HuH-7 (cell line): Measurements from ENCODE around the gene ARFIP2.

Experiments
- DNase-seq: peaks from one replicate; pipeline ENCODE4 v3.0.0; 2011; ENCODE audit warnings: low spot score

Gene ARFIP2

DNA sequence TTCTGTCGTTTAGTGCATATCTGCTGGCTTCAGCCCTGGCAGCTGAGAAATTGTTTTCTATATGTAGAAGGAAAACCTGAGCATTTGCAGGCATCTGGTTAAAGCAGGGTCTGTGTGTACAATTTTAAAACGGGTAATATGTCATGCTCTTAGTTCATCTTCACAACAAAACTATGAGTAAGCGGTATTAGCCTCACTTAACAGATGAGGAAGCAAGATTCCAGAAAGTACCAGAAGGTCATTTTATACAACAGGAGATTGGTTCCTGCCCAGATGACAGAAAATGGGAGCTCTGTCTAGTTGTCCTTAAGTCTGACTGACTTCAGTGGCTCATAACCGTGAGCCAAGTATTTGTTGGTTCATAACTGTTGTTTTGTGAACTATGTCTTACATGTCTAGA lies 1.3 kb upstream of the ARFIP2 start:
- no peak for DNase-seq

DNA sequence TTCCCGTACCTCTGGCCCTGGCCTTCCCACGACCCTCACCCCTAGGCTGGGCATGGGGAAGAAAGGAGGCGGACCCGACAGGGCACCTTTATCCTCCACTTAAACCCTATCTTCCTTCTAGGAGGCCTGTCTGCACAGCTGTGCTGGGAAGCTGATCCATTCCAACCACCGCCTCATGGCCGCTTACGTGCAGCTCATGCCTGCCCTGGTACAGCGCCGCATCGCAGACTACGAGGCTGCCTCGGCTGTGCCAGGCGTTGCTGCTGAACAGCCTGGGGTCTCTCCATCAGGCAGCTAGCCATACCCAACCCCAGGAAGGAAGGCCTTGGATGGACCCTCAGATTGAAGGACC lies 769 bp upstream of the ARFIP2 start:
- DNase-seq = no peak

DNA sequence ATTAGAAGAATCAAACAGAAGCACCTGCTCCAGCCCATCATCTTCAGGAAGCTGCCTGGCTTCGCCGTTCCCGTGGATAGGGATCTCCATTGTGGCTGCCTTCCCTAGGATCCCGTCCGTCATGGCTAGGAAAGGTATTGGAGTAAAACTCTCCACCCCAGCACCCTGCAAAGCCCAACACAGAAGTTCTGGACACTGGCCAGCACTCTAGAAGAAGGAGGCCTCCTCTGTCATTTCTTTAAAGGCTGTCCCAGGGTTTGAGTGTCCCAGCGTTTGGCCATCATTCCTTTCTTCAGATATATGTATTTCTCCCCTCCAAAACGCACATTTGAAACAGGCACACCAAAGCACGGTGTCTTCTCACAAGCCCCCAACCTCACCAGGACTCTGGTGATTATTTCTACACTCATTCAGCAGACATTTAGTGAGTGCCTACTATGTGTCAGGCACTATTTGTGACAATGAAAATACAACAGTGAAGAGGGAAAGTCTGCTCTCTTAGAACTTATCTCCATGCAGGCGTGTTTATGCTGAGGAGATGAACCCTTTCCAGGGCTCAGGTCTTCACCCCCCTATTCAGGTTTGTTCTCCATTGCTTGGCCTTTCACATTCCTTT lies 724 bp downstream of the ARFIP2 start:
- no peak for DNase-seq

DNA sequence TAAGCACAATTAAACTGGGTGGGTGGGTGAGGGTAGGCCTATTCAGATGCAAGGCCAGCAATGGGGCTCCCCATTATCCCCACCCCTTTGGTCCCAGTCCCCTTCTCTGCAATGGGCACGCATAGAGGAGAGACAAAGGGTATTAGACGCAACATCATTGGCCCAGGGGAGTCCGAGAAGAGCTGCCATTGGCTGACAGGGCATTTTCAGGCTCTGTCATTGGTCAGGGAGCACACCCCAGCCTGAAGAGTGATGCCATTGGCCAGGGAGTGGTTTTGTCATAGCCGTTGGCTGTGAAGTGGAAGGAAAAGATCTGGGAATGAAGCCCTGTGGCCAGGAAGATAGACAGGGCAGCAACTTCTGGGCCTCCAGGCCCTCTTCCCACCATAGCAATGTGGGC lies 4.6 kb downstream of the ARFIP2 start:
- no peak for DNase-seq

DNA sequence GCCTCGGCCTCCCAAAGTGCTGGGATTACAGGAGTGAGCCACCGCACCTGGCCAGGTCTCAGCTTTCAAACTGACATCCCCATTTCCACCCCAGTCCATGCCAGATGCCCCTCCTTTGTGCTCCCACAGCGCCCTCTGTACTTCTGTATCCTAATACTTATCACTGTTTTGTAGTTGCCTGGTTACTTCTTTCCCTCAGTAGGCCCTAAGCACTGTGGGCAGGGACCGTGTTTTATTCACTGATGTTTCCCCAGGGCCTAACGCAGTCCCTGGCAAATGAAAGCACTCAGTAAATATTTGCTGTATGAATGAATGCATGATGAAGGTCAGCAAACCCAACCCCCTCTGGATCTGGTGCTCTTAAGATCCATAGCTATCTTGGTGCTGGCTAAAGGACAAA lies 5.2 kb downstream of the ARFIP2 start:
- peak; percentile 49 for DNase-seq

DNA sequence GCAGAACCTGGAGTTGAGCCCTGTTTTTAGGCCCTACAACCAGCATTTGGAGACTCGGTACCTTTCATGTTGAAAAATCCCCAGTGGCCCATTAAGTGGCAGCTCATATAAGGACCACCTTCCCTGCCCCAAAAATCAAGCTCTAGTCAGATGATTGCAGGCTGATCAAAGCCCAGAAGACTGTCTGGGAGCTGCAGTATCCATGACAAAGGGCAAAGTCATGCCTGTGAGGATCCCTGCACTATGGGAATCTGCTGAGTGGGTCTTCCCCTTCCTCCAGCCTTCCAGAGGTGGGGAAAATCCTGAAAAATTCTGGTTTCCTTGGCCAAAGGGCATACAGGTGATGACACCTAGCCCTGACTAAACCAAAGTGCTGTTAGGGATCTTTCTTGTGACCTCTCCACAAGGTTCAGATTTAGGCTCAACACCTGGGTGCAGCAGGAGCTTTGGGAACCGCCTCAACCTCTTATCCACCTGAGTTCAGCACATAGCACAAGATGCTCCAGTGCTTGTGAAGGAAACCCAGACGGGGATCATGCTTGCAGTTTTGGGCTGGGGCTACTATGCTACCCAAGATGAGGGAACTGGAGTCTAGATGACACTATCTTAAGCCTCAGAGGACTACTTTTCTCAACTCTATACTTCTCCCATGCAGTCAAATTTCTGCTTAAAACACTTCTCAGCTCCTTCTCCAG lies 6.2 kb downstream of the ARFIP2 start:
- DNase-seq = no peak

DNA sequence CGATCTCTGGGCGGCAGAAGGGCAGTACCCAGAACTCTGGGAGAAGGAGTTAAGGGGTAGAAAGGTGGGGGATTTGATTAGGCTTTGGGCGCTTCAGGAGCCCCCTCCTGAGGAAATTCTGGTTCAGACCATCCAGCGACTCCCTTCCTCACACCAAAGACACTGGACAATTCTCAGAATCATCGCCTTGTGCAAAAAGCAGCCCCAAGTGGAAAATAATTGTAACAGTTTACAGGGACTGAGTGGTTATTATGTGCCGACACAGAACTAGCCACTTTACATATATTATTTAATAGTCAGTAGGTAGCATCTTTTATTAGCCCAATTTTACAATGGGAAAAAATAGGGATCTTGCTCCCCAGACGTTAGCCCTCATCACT lies 6.7 kb downstream of the ARFIP2 start:
- DNase-seq = no peak

DNA sequence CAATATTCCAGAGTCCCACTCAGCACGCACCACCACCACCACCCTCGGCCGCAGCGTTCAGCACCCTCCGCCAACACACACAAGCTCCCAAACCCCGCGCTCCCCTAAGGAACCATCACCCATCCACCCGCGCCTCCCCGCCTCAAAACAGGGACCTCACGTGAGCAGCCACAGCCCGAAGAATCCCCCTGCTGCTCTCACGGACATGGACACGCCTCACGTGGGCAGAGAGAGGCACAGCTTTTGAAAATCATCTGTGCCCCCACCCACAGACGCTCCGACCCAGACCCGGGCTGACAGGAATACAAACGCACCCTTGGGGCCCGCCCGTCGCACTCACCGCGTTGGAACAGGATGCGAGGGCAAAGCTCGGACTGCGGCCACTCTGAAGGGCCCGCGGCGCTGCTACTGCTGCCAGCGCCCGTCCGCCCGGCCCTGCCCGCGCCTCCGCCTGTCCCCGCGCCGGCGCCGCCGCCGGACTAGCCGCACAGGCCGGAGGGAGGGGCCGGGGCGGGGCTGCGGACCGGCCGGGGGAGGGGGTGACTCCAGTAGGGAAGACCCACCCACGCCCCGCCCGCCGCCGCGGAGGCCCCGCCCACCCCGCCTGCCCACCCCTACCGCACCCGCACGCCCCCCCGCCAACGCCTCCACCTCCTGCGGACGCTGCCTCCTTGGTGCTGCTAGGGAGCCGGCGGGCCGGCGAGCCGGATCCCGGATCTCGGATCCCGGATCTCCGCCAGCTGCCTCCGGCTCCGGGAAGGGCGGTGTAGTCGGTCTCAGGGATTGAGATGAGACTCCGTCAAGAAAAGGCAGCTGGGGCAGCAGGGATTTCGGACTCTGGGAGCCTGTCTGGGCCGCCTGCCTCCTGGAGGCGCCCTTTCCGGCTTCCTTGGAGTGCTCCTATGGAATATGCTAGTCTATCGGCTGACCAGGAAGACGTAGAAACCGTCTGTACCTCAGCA lies 7.4 kb downstream of the ARFIP2 start, which contains the start of gene TRIM3:
Gene TRIM3, minus strand, starts transcription at position 491 of the 962 bp plus-strand sequence. CDS start 8,246 bp downstream, outside the sequence.
- DNase-seq = peak; percentile 94

DNA sequence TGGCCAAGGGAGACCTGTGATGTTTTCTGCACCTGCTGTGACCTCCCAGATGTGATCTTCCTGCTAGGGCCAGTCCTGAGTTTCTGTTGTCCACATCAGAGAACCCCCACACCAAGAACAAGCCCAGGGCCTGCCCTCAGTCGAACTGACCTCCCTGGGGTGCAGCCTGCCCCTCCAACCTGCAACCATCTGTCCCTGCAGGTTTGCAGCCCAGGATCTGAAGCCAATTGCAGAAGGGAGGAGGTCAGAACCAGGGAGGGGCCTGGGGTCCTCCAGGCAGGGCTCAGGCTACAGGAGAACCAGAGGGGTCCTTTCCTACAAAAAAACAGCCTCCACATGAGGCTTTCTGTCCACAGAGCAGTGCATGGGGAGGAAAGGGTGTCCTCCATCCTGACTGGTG lies 8.2 kb downstream of the ARFIP2 start:
- DNase-seq = no peak

DNA sequence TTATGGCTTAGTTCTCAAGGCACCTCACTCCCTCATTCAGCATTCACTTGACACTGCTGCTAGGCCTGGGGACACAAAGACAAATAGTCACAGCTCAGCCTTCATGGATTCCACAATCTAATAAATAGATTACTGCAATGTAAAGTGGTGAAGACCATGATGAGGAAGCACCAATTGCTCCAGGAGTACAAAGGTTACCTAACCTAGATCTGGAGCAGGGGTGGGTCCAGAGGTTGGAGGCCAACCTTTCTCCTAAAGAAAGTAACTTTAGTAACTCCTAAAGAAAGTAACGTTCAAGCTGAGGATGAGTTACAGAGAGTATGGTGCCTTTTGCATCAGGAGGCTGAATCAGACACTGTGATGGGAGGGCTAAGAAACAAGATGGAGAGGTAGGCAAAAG lies 11.5 kb downstream of the ARFIP2 start:
- no peak for DNase-seq

DNA sequence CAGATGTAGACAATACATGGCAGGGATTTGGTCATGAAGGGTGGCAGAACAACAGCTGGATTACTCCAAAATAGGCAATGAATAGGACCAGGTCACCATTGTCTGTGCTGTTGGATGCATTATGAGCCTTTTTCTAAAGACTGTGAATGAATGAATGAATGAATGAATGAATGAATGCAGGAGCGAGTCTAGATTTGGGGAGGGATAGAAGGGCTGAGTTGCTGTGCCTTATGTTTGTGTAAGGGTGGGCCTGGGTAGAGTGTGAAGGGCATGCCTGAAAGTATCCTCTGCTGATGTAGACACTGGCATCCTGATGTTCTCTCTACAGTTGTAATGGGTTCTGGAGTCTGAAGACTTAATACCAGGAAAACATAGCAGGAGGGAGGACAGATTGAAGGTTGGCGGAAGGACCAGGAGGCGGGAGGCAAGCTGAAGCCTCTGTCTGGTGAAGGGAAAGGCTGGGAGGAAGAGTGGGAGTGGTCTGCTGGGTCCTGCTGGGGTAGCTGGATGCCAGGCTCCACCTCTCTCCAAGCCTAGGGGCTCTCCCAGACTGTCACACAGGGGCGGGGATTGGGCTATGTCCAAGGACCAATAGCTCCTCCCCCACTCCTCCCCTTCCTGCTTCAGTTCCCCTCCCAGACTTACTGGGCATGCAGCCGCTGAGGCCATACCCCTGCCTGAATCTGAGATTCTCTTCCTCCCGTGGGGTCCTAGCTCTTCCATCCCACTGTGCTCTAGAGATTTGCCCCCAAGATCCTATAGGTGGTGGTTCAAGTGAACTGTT lies 12.2 kb downstream of the ARFIP2 start:
- DNase-seq = peak; percentile 98

DNA sequence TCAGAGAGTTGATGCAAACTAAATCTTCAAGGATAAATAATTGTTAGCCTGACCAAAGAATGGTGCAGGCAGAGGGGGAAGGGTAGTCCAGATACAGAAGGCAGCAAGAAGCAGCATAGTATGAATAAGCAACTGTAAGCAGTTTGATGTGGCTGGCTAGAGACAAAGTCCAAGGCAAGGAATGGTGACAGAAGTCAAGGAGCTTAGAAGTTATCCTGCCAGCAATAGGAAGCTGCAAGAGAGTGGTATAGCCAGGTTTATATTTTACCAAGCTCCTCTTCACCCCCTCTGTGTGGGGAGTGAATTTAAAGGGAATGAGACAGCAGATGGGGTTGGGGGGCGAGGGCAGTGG lies 22.1 kb downstream of the ARFIP2 start:
- no peak for DNase-seq

DNA sequence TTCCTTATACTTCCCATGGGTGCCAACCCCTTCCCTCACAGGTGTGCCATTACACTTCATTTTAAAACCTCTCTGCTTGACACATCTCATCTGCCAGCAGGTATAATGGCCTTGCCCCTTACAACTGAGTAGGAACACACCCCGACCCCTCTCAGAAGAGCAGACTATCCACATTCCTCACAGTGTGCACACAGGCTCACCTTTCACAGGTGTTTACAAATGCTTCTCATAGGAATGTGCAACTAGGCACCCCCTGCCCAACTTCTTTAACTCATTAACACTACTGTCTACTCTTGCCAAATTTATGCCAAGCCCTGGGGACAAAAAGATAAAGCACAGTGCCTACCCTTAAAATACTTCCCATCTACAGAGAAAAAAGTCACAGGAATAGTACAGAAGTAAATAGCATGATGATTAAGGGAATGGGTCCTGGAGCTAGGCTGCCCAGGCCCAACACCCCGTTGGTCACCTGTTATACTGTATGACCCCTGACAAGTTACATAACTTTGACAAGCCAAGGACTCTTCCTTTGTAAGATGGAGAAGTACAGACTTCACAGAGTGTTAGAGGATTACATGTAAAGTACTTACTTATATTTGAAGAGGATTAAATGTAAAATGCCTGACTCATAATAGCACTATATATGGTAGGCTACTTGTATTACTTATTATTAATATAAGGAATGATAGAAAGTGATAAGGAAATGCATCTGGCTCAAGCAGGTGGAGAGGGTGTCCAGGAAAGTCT lies 22.6 kb downstream of the ARFIP2 start:
- DNase-seq = no peak

DNA sequence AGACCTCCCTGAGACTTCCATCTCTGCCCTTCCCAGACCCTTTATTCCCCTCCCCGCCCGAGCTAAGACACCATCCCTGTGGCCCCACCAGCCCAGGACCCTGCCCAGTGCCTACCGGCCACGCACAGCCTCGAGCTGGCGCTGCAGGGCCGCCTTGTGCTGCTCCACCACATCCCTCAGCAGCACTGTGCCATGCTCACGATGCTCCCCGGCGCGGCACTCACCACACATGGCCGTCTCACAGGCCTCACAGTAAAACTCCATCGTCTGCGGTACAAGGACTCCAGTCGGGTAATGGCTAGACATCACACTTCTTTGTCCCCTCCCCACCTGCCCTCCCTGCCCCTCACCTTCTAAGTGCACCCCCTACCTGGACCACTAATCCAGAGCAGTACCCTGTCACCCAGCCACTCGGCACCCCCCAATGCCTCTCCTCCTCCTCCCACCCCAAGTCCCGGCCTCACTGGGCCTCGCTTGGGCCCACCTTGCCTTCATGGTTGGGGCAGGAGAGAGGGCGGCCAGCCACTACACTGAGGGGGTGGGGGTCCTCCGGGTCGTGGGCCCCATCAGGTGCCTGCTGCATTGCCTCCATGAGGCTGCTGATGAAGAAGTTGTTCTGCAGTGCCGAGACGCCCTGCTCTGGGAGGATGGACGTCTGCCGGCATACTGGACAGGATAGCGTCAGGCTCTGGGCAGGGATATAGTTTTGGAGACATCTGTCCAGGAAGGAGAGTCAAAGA lies 23.4 kb downstream of the ARFIP2 start:
- DNase-seq = no peak

DNA sequence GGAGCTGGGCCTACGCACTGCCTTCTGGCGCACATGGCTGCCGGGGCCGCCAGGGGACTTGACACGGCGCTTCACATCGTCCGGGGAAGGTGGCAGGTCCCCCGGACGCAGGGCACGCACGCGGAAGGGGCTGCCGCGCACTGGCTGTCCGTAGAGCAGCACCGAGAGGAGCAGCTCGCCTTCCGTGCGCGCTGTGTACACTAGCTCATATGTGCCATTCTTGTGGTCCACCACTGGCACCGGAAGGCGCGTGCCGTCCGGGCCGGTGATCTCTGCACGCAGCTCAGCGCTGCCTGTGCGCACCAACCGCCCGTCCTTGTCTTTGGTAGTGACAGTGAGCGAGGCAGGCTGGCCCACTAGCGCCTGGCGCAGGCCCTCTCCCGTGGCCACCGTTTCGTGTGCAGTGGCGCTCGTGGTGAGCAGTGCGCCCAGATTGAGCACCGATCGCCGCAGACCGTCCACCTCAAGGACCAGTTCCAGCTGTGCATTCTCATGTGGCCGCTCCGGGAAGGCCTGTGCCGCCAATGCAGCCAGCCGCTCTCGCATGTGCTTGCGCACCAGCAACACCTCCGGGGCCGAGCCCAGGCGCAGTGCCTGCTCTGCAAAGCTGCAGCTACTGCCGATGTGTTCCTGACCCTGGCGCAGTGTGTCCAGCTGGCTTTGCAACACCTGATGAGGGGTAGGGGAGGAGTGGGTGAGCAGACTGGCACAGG lies 24.6 kb downstream of the ARFIP2 start:
- no peak for DNase-seq

DNA sequence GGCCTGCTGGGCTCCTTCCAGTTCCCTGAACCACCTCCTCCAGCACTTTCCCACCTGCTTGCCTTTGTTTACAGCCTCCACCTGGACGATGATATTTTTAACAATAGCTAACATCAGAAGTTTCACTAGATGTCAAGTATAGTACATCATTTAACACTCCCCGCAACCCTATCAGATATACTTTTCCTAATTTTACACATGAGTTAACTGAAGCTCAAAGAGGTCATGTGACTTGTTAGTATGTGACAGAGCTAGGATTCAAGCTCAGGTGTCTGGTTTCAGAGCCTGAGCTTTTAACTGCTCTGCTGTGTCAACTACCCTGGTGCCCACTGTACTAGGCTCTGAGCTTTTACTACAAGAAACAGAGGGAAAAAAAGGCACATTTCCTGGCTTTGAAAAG lies 26.1 kb downstream of the ARFIP2 start:
- DNase-seq = no peak

DNA sequence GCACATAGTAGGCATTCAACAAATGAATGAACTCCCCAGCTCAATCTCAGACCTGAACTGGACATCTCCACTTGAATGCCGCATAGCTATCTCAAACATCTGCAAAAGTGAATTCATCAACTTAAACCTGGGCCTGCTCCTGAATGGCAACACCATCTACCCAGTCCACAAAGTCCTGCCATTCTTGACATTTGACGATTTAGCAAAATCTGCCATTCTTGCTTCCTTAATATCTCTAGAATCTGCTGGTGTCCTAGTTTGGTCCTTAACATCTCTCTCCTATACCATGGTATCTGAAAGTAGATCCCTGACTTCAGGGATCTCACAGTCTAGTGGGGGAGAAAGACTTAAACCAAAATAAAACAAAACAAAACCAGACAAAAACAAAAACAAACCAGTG lies 28.0 kb downstream of the ARFIP2 start:
- no peak for DNase-seq

DNA sequence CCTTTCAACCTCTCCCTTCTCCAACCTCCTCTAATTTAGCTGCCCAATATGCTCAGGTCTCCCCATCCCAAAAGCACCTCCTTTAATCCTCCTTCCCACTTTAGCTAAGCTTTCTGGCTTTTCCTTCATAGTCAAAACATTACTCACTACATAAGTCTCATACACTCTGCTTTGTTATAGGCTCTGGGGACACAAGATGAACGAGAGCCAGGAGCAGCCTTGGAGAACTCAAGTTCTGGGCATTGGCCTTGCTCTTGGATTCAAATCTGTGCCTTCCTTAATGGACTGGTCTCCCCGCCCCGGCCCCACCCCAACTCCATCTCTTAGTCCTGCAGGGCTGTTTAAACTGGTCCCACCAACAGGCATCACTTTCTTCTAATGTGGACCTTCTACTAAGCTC lies 28.9 kb downstream of the ARFIP2 start:
- DNase-seq = no peak

DNA sequence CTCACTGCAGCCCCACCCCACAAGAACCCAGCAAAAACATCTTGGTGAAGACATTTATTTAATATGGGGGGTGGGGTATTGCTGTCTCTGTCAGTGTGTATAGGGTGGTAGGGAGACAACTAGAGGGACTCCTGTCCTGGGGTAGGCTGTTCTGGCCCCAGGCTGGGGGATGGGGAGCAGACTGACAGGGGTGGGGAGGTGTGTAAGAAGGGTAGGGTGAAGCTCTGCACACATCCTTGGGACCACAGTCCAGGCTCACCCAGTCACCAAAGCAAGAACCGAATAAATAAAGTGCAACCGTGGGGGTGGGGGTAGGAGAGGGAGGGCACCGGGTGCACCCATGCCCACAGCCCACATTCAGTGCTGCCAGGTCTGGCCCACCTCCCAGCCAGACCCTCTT lies 32.6 kb downstream of the ARFIP2 start:
- DNase-seq = no peak
